SK-N-SH treated with all-trans-retinoic acid at 6 μM for 48 hours (cell line): ENCODE measurements around the gene BCL3.

Source experiments
- ARNTL ChIP-seq: fragments of 450-650 bp; formaldehyde crosslinking; IDR thresholded peaks from 2 replicates; pipeline ENCODE4 v1.5.0; 2020; ENCODE audit warnings: low read depth, mild to moderate bottlenecking, moderate library complexity, borderline replicate concordance
- BACH2 ChIP-seq: fragments of 250-450 bp; sonication (Bioruptor Pico); IDR thresholded peaks from 2 replicates; pipeline ENCODE4 v1.9.0; 2021; ENCODE audit warnings: mild to moderate bottlenecking, borderline replicate concordance
- CREB5 ChIP-seq: fragments of 250-450 bp; sonication (Bioruptor Pico); IDR thresholded peaks from 2 replicates; pipeline ENCODE4 v1.5.1; 2020; ENCODE audit warnings: low read depth, mild to moderate bottlenecking, moderate library complexity
- GLIS3 ChIP-seq: fragments of 250-450 bp; sonication (Bioruptor Pico); IDR thresholded peaks from 2 replicates; pipeline ENCODE4 v1.5.0; 2020; ENCODE audit warnings: mild to moderate bottlenecking, moderate library complexity
- ISL1 ChIP-seq: fragments of 250-450 bp; sonication (Bioruptor Pico); IDR thresholded peaks from 2 replicates; pipeline ENCODE4 v2.1.2; 2022; ENCODE audit warnings: mild to moderate bottlenecking, moderate library complexity
- OSR1 ChIP-seq: fragments of 250-450 bp; sonication (Bioruptor Pico); IDR thresholded peaks from 2 replicates; pipeline ENCODE4 v1.8.0; 2022; ENCODE audit warnings: moderate library complexity, mild to moderate bottlenecking, inconsistent platforms
- PATZ1 ChIP-seq: fragments of 250-450 bp; sonication (Bioruptor Pico); IDR thresholded peaks from 2 replicates; pipeline ENCODE4 v1.8.0; 2020; ENCODE audit warnings: mild to moderate bottlenecking, moderate library complexity, borderline replicate concordance
- RARB ChIP-seq: fragments of 250-450 bp; sonication (Bioruptor Pico); IDR thresholded peaks from 2 replicates; pipeline ENCODE4 v1.8.0; 2021; ENCODE audit warnings: mild to moderate bottlenecking, moderate library complexity
- TCF4 ChIP-seq: fragments of 250-450 bp; sonication (Bioruptor Pico); IDR thresholded peaks from 2 replicates; pipeline ENCODE4 v1.8.0; 2021; ENCODE audit warnings: mild to moderate bottlenecking, moderate library complexity, borderline replicate concordance
- TSHZ2 ChIP-seq: fragments of 250-450 bp; sonication (Bioruptor Pico); IDR thresholded peaks from 2 replicates; pipeline ENCODE4 v1.5.0; 2020; ENCODE audit warnings: mild to moderate bottlenecking, moderate library complexity
- ZFP3 ChIP-seq: fragments of 250-450 bp; sonication (Bioruptor Pico); IDR thresholded peaks from 2 replicates; pipeline ENCODE4 v1.5.0; 2020; ENCODE audit warnings: mild to moderate bottlenecking, moderate library complexity
- ZFP30 ChIP-seq: fragments of 450-650 bp; formaldehyde crosslinking; IDR thresholded peaks from 2 replicates; pipeline ENCODE4 v1.5.0; 2022; ENCODE audit warnings: mild to moderate bottlenecking, moderate library complexity

GRCh38 chr19:44808463-44809371, 60.2 kb downstream of the BCL3 start, which contains the start of gene BCAM:
- TF ChIP-seq BACH2 (CRISPR knock-in tag) (no peak), CREB5 (CRISPR knock-in tag) (no peak), OSR1 (CRISPR knock-in tag) (no peak), TCF4 (no peak), RARB (CRISPR knock-in tag) (no peak), PATZ1 (CRISPR knock-in tag) (no peak), ARNTL (CRISPR knock-in tag) (no peak), ZFP30 (CRISPR knock-in tag) (no peak), ISL1 (CRISPR knock-in tag) (no peak), GLIS3 (CRISPR knock-in tag) (no peak), ZFP3 (CRISPR knock-in tag) (no peak), TSHZ2 (no peak)
